Central memory CD4-positive, alpha-beta T cell (primary cell): ENCODE measurements around the gene ARHGAP22.

Source experiments
- DNase-seq: peaks from one replicate; pipeline ENCODE4 v3.0.0; 2022

Gene ARHGAP22

DNA sequence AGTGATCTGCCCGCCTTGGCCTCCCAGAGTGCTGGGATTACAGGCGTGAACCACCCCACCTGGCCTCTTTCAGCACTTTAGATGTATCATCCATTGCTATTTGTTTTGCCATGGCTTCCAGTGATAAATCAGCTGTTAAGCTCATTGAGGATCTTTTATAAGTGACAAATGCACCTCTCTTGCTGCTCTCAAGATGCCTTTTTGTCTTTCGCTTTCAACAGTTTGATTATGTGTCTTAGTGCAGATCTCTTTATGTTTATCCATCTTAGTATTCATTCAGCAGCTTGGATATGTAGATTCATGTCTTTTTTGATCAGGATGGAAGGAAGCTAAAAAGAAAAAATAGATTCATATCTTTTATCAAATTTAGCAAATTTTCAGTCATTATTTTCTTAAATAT is 192.8 kb downstream of the ARHGAP22 start:
- no peak for DNase-seq

DNA sequence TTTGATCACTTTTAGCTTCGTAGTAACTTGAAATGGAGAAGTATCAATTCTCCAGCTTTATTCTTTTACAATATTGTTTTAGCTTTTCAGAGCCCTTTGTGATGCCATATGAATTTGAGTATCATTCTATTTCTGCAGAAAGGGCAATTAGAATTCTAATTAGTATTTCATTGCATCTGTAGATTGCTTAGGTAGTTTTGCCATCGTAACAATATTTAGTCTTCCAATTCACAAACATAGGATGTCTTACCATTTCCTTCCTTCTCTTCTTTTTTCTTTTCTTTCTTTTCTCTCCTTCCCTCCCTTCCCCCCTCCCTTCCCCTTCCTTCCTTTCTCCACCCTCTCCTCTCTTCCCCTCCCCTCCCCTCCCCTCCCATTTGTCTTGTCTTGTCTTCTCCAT is 193.4 kb downstream of the ARHGAP22 start:
- no peak for DNase-seq

DNA sequence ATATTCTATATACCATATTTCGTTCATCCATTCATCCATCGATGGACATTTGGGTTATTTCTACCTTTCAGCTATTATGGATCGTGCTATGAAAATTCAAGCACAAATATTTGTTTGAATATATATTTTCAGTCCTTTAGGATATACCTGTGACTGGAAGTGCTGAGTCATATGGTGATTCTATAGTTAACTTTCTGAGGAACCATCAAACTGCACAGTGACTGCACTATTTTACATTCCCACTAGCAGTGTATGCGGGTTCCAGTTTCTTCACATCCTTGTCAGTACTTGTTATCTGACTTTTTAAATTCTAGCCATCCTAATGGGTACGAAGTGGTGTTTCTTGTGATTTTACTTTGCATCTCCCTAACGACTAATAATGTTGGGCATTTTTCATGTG is 194.4 kb downstream of the ARHGAP22 start:
- DNase-seq = no peak

DNA sequence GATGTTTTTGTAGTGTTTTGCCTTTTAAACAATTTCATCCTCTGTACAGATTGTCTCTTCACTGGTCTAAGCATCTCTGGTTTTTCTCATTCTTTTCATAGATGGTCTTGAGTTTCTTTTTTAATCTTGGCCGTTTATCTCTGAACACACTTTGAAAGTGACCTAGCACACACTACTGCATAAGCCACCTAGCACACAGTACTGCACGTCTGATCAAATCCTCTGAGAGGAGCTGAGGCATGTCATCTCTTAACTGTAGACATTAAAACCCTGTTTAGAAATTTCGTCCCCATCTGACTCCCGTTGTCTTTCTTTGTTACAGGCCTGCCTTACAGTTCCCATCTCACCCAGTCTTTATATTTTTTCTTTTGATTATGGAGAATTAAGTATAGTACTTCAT is 198.2 kb downstream of the ARHGAP22 start:
- no peak for DNase-seq

DNA sequence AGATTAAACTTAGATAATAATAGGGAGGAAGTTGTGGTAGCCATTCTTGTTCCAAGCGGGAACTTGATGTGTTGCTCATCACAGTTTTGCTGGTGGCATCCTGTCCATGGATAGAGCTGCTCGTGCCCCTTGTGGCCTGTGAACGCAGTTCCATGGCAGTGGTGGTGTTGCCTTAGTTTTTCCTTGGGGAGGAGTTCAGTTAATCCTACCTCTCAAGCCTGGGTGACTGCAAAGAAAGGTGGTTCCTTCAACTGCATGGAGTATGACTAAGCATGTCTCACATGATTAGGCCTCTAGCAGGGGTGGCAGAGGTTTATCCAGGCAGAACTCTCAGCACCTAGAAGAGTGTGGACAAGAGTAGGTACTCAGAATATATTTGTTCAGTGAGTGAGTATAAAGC is 198.7 kb downstream of the ARHGAP22 start:
- no peak for DNase-seq

DNA sequence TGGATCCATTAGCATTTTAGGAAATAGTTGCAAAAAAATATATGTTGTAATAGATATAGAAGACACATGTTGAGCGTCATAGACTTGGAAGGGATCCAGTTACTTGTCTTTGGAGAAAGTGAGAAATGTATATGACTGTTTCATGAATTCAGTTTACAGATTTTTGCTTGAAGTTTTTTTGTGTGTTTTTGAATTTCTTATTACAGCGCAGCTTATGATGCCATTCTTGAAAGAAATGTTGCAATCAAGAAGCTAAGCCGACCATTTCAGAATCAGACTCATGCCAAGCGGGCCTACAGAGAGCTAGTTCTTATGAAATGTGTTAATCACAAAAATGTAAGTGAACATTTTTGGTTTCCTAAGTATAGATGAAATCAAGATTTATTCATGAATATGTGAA is 200.2 kb downstream of the ARHGAP22 start:
- no peak for DNase-seq

DNA sequence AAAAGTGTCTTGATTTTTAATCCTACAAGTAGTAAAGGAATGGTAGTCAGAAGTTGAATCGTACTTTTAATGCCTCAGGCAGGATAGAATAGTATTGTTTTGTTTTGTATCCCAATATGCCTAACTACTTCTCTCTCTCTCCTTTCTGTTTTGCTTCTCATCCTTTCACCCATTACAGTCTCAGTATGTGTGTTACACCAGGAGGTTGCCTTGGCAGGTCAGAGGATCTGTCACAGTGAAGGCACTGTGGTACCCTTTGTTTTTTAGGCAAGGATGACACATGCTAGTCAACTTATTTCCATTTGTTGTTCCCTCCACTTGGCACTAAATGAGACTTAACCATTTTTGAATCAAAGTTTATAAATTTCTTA is 204.0 kb downstream of the ARHGAP22 start:
- no peak for DNase-seq

DNA sequence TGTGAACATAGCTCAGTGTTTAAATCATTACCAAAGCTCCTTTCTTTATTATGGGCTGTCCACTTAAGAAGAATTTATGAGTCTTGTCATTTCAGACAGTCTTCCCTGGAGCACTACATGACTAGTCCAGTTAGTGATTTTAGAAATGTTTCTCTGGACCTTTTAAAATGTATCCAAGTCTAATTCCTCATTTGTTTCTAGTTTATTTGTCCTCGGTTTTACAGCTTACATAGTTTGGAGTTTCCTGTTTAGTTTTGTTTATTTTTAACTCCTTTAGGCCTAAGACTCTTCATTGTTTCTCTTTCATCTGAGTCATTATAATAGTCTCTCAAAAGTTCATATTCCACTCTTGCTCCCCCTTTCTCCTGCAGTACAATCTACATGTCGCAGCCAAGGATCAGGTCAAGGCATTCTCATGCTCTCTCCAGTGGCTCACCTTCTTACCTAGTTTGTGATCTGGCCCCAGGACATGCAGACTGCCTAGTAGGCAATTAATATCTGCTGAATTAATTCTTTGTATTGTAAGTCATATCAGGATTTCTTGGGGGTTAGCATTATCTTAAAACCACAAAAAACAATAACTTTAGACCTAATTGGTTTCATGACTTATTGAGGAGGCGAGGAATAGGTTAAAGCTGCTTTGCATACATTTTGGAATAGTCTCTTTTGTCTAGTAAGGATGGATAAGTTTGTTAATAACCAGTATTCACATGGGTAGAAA is 204.6 kb downstream of the ARHGAP22 start:
- DNase-seq = no peak

DNA sequence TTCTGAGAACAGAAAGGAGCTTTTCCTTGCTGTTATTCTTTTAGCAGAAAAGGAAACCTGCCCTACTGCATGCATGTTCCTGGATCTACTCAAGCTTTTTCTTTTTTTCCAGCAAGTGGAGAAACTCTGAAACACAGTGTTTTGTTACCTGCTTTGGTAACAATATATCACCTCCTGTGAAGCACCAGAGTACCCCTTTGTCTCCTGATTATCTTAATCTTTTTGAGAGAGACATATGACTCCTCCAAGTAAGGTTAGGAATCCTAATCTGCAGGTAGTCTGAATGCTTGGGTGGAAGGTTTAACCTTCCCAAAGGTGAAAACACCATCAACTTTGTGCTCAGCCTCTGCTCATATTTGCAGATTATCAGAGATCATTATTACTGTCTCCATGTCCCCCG is 205.3 kb downstream of the ARHGAP22 start:
- no peak for DNase-seq

DNA sequence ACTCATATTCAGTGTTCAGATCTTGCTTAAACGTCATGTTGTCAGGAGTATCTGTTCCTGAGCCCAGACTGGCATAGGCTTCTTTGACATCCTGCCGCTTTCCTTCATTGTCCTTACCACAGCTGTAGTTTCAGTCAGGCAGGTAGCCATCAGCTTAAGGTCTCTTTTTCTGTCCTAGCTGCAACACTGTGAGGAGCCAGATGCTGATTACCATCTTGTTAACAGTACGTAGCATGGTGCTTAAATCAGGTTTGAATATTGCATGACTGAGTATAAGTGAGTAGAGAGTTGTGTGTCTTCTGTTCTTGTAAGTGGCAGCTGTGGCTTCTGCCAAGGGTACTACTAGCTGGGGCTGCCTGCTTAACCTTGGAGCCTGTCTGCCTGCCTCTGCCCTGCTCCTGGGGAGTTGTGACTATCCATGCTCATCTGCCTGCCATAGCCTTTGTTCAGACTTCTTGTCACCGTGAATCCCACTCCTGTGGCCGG is 205.8 kb downstream of the ARHGAP22 start:
- DNase-seq = no peak

DNA sequence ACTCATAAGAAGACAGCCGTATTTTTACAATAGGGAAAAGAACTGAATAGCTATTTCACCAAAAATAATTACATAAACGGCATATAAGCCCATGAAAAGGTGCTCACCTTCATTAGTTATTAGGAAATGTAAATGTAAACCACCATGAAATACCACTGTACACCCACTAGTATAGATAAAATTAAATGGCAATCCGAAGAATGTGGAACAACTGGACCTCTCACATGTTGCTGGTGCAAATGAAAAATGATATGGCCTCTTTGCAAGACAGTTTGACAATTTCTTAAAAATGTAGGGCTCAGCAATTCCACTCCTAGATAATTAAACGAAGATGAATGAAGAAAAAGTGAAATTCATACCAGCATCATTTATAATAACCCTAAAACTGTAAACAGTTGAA is 206.6 kb downstream of the ARHGAP22 start:
- DNase-seq = no peak
